Stimulated activated CD8-positive, alpha-beta memory T cell treated with anti-CD3 and anti-CD28 coated beads, Interleukin-7, amount 100 ng/mL, for 48 hours (primary cell): ENCODE results near the gene CASS4.
A peak's percentile ranks its signal among the peaks of the same experiment; 100 is the strongest.
"Not testable (repeated sequence)": the region's sequence is repeated elsewhere in the genome, so short reads cannot be mapped to it uniquely, and the experiment has no call there.

ENCODE experiments used
- DNase-seq, 2 donors: peaks; one replicate each; pipeline ENCODE4 v3.0.0-alpha.2; 2020; ENCODE audit warnings: low read depth in 1 of 2; ENCODE audit errors: extremely low read depth in 1 of 2

The CASS4 gene

GRCh38 chr20:56391596-56392131, 20.4 kb upstream of the CASS4 start:
- no peak for DNase-seq

GRCh38 chr20:56392132-56392880, 19.8 kb upstream of the CASS4 start, which contains the start of the genes AURKA and CSTF1:
Gene AURKA, minus strand, starts transcription at chr20:56392215. Its CDS starts 4,018 bp downstream, at chr20:56388197.
Gene CSTF1, plus strand, starts transcription at chr20:56392645. Its CDS starts 2,908 bp downstream, at chr20:56395553.
- peak; percentile 99 to 100 for DNase-seq

GRCh38 chr20:56392881-56393482, 19.1 kb upstream of the CASS4 start:
- DNase-seq = no peak

- DNase-seq = no peak
Measured at GRCh38 chr20:56393653-56394052, 18.4 kb upstream of the CASS4 start.

GRCh38 chr20:56395166-56395565, 16.9 kb upstream of the CASS4 start:
- no peak for DNase-seq

GRCh38 chr20:56400001-56400640, 11.9 kb upstream of the CASS4 start:
- DNase-seq = peak in 1 of 2 donors; percentile 31

- DNase-seq = no peak
Measured at GRCh38 chr20:56403465-56403864, 8.6 kb upstream of the CASS4 start.

- not testable (repeated sequence) for DNase-seq
Measured at GRCh38 chr20:56405356-56405755, 6.7 kb upstream of the CASS4 start.

- no peak for DNase-seq
Measured at GRCh38 chr20:56406910-56407309, 5.2 kb upstream of the CASS4 start.

GRCh38 chr20:56409521-56409920, 2.5 kb upstream of the CASS4 start:
- DNase-seq = no peak

- DNase-seq = no peak
Measured at GRCh38 chr20:56409956-56410355, 2.1 kb upstream of the CASS4 start.

GRCh38 chr20:56411287-56411686, 773 bp upstream of the CASS4 start:
- not testable (repeated sequence) for DNase-seq

GRCh38 chr20:56412473-56412790, 372 bp downstream of the CASS4 start:
- DNase-seq = no peak

- no peak for DNase-seq
Measured at GRCh38 chr20:56412949-56413348, 889 bp downstream of the CASS4 start.

- peak in 1 of 2 donors; percentile 72 for DNase-seq
Measured at GRCh38 chr20:56414842-56415765, 3.0 kb downstream of the CASS4 start.

GRCh38 chr20:56417402-56417801, 5.3 kb downstream of the CASS4 start:
- no peak for DNase-seq

GRCh38 chr20:56417911-56418310, 5.9 kb downstream of the CASS4 start:
- no peak for DNase-seq

GRCh38 chr20:56418385-56418861, 6.4 kb downstream of the CASS4 start:
- no peak for DNase-seq

GRCh38 chr20:56420028-56420427, 8.0 kb downstream of the CASS4 start:
- DNase-seq = no peak

- no peak for DNase-seq
Measured at GRCh38 chr20:56420940-56421688, 9.1 kb downstream of the CASS4 start.
